ENCODE measurements around the gene TEC.

TEC gene

GRCh38 chr4:48147621-48148020, 122.0 kb downstream of the TEC start:
- no peaks in the 10 kb centered on the region for H3F3A ChIP-seq (ENCODE audit: low read depth)
- TF ChIP-seq EZH2phosphoT487 (IDR thresholded peaks at IDR 0.05; ENCODE audit: borderline replicate concordance) (no peak), CTCF (conservative IDR thresholded peaks at IDR 0.05; ENCODE audit: low read length) (no peak)
- no peaks in the 10 kb centered on the region for H3K4me1 ChIP-seq (ENCODE audit: insufficient read depth, low read length, poor library complexity, severe bottlenecking)
- H3K4me3 ChIP-seq (ENCODE audit: low read length, poor library complexity, severe bottlenecking): no peak overlapping the region
- no peaks in the 10 kb centered on the region for H3K9me3 ChIP-seq (ENCODE audit: insufficient read depth, low read depth, low read length)
- H3K79me2 ChIP-seq (ENCODE audit: insufficient read depth, low read length): no peaks in the 10 kb centered on the region
- H3K9ac ChIP-seq (ENCODE audit: low read depth, low read length, poor library complexity, severe bottlenecking): no peak overlapping the region
- H3K27me3 ChIP-seq (ENCODE audit: insufficient read depth, low read length, poor library complexity, severe bottlenecking): no peaks in the 10 kb centered on the region
- no peak overlapping the region for H3K4me2 ChIP-seq (ENCODE audit: low read depth, low read length, poor library complexity, severe bottlenecking)
- H3K36me3 ChIP-seq (ENCODE audit: insufficient read depth, low read length): peaks cover 92% of the 10 kb centered on the region
- H3K9me2 ChIP-seq (replicated peaks; ENCODE audit: low read depth, low read length): no peaks in the 10 kb centered on the region
- H4K20me1 ChIP-seq (ENCODE audit: insufficient read depth, low read length, poor library complexity, severe bottlenecking): no peaks in the 10 kb centered on the region
- H2AFZ ChIP-seq (ENCODE audit: low read length): no peak overlapping the region

- H3K79me2 ChIP-seq (ENCODE audit: insufficient read depth, low read length): no peaks in the 10 kb centered on the region
- H3K36me3 ChIP-seq (ENCODE audit: insufficient read depth, low read length): peaks cover 70% of the 10 kb centered on the region
- H3K9me2 ChIP-seq (replicated peaks; ENCODE audit: low read depth, low read length): no peaks in the 10 kb centered on the region
- TF ChIP-seq EZH2phosphoT487 (IDR thresholded peaks at IDR 0.05; ENCODE audit: borderline replicate concordance) (no peak), CTCF (conservative IDR thresholded peaks at IDR 0.05; ENCODE audit: low read length) (peak; percentile 68)
- H4K20me1 ChIP-seq (ENCODE audit: insufficient read depth, low read length, poor library complexity, severe bottlenecking): no peaks in the 10 kb centered on the region
- peaks cover 9% of the 10 kb centered on the region; the same call in 1 of the 2 replicates for H3F3A ChIP-seq (ENCODE audit: low read depth)
- no peak overlapping the region for H3K9ac ChIP-seq (ENCODE audit: low read depth, low read length, poor library complexity, severe bottlenecking)
- no peaks in the 10 kb centered on the region for H3K27me3 ChIP-seq (ENCODE audit: insufficient read depth, low read length, poor library complexity, severe bottlenecking)
- H3K4me2 ChIP-seq (ENCODE audit: low read depth, low read length, poor library complexity, severe bottlenecking): no peak overlapping the region
- peaks cover 34% of the 10 kb centered on the region for H3K4me1 ChIP-seq (ENCODE audit: insufficient read depth, low read length, poor library complexity, severe bottlenecking)
- H3K9me3 ChIP-seq (ENCODE audit: insufficient read depth, low read depth, low read length): no peaks in the 10 kb centered on the region
- H2AFZ ChIP-seq (ENCODE audit: low read length): no peak overlapping the region
- H3K4me3 ChIP-seq (ENCODE audit: low read length, poor library complexity, severe bottlenecking): no peak overlapping the region
Measured at GRCh38 chr4:48141048-48141447, 128.6 kb downstream of the TEC start.

GRCh38 chr4:48139691-48140090, 129.9 kb downstream of the TEC start:
- H3K27me3 ChIP-seq (ENCODE audit: insufficient read depth, low read length, poor library complexity, severe bottlenecking): no peaks in the 10 kb centered on the region
- H3K4me3 ChIP-seq (ENCODE audit: low read length, poor library complexity, severe bottlenecking): peak overlapping the region; percentile 17
- no peak for TF ChIP-seq CTCF (conservative IDR thresholded peaks at IDR 0.05; ENCODE audit: low read length)
- no peak for TF ChIP-seq EZH2phosphoT487 (IDR thresholded peaks at IDR 0.05; ENCODE audit: borderline replicate concordance)
- peak overlapping the region; percentile 55 for H3K4me2 ChIP-seq (ENCODE audit: low read depth, low read length, poor library complexity, severe bottlenecking)
- H3K4me1 ChIP-seq (ENCODE audit: insufficient read depth, low read length, poor library complexity, severe bottlenecking): peaks cover 34% of the 10 kb centered on the region
- no peaks in the 10 kb centered on the region for H4K20me1 ChIP-seq (ENCODE audit: insufficient read depth, low read length, poor library complexity, severe bottlenecking)
- H3K36me3 ChIP-seq (ENCODE audit: insufficient read depth, low read length): peaks cover 70% of the 10 kb centered on the region
- no peaks in the 10 kb centered on the region for H3K9me3 ChIP-seq (ENCODE audit: insufficient read depth, low read depth, low read length)
- no peaks in the 10 kb centered on the region for H3K79me2 ChIP-seq (ENCODE audit: insufficient read depth, low read length)
- no peak overlapping the region for H2AFZ ChIP-seq (ENCODE audit: low read length)
- peaks cover 9% of the 10 kb centered on the region; the same call in 1 of the 2 replicates for H3F3A ChIP-seq (ENCODE audit: low read depth)
- peak overlapping the region; percentile 52 for H3K9ac ChIP-seq (ENCODE audit: low read depth, low read length, poor library complexity, severe bottlenecking)
- no peaks in the 10 kb centered on the region for H3K9me2 ChIP-seq (replicated peaks; ENCODE audit: low read depth, low read length)

All from Loucy (cell line).